DMS79 treated with DMSO at 0.1 percent for 48 hours (cell line): ENCODE measurements around the gene TNRC6B.

Experiments
- DNase-seq: peaks from one replicate; lab custom pipeline; 2025; lab: John Stamatoyannopoulos, UW

TNRC6B gene

DNA sequence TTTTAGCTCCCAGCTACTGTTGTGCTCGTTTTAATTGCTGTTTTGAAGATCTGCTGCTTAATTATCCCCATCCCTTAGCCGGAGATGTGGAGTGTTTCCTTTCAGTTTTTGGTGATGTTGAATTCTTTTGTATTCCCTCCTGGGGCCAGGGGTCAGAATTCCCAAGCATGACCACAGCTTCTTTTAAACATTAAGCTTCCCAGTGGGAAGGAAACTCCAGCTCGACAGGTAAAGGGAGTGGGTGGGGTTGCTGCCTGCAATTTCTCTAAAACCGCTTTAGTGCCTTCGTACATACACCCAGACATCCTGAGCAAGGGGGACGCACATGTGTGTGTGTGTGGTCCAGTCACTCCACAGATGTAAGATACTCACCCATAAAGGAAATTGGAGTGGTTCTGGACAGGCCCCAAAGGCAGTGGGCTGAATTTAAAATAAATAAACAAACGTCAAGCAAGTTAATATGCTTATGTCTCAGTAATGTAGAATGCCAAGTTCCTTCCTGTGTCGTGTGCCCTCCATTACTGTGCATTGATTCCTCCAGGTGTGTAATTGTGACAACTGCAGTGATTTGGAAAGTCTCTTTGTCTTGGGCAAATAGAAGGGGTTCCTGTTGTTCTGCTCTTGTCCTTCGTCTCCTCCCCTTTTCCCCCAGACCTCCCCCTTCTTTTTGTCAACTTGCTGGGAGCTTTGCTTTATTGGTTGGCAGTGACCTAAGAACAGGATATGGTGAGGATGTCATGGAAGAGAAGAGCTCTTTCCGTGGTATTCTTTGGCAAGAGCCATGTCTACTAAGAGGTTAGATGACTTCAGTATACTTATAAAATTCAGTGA, 149.4 kb downstream of the TNRC6B start:
- DNase-seq: no peak

- DNase-seq: no peak
These were observed 151.1 kb downstream of the TNRC6B start for GRCh38 chr22:40328546-40329456.

GRCh38 chr22:40329466-40329865, 151.7 kb downstream of the TNRC6B start:
- DNase-seq: no peak

DNA sequence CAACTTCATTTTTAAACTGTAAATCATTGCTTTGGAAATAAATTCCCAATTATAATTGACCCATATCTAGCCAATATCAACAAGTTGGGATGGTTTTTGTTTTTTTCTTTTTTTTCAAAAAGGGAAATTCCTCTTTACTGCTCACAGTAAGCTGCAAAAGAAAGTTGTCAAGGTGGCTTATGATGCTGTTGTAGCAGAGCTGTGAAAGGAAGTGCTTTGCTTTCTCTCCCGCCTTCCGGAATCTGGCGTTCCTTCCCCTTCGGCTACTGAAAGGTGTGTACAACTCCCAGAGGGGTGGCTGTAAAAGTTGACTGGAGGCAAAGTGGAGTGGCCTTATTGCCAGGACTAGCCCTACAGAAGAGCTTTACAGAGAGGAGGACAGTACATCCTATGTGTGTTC, 152.4 kb downstream of the TNRC6B start:
- DNase-seq: no peak

GRCh38 chr22:40330615-40331014, 152.9 kb downstream of the TNRC6B start:
- DNase-seq: no peak

- DNase-seq: no peak
These were observed 154.0 kb downstream of the TNRC6B start for GRCh38 chr22:40331706-40332105.

- no peak for DNase-seq
These were observed 154.6 kb downstream of the TNRC6B start for GRCh38 chr22:40332319-40332781.

GRCh38 chr22:40334060-40334459, 156.3 kb downstream of the TNRC6B start:
- DNase-seq: no peak

DNA sequence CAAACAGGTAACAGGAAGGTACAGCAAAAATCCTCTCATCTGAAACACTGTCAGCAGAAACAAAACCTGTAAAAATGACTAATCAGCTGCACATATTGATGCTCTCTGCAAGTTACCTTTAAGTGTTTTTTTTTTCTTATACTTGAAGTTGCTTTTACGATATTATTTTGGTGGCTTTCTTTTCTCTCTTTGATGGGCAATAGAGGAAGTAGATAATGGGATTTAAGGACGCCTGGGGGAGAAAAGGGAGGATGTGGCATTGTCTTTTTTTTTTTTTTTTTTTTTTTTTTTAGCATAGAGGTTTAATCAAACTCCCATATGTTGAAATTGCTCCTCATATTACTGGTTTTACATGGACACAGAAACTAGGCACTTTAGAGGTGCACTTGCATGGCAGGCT, 157.2 kb downstream of the TNRC6B start:
- no peak for DNase-seq

- no peak for DNase-seq
These were observed 157.6 kb downstream of the TNRC6B start for GRCh38 chr22:40335358-40335757.

DNA sequence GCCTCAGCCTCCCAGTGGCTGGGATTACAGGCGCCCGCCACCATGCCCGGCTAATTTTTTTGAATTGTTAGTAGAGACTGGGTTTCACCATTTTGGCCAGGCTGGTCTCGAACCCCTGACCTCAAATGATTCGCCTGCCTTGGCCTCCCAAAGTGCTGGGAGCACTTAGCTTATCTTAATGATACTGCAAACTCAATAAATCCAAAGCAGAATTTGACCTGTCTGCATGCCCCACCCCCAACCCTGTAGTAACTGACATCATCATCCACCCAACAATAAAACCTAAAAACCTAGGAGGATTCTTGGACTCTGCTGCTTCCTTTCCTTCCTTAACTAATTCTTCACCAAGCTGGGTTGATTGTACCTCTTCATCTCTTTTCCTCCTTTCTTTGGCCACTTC, 162.3 kb downstream of the TNRC6B start:
- DNase-seq: no peak

DNA sequence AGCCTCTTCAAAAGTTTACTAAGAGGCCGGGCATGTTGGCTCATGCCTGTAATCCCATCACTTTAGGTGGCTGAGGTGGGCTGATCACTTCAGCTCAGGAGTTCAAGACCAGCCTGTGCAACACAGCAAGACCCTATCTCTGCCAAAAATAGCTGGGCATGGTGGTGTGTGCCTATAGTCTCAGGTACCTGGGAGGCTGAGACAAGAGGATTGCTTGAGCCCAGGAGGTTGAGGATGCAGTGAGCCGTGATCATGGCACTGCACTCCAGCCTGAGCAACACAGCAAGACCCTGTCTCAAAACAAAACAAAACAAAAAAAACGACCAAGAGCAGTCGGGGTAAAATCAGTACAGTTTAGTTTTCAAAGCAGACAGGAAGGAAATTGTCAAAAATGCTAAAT, 163.9 kb downstream of the TNRC6B start:
- no peak for DNase-seq

GRCh38 chr22:40342521-40342920, 164.8 kb downstream of the TNRC6B start:
- DNase-seq: no peak

DNA sequence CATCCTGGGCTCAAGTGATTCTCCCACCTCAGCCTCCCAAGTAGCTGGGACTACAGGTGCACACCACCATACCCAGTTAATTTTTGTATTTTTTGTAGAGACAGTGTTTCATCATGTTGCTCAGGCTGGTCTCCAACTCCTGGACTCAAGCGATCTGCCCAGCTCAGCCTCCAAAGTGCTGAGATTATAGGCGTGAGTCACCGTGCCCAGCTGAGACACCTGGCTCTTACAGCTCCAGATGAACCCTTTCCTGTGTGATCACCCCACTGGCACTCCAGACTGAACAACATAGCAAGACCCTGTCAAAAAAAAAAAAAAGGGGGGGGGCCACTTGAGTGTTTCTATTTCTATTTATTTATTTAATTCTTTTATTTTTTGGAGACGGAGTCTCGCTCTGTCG, 167.5 kb downstream of the TNRC6B start:
- DNase-seq: no peak

- DNase-seq: peak; percentile 21
These were observed 168.1 kb downstream of the TNRC6B start for GRCh38 chr22:40345815-40346184.

- peak; percentile 28 for DNase-seq
These were observed 168.7 kb downstream of the TNRC6B start, which contains the start of gene ADSL for GRCh38 chr22:40346185-40347118. TSS of gene ADSL (plus strand) at chr22:40346500. CDS start at chr22:40346559, 59 bp downstream.

DNA sequence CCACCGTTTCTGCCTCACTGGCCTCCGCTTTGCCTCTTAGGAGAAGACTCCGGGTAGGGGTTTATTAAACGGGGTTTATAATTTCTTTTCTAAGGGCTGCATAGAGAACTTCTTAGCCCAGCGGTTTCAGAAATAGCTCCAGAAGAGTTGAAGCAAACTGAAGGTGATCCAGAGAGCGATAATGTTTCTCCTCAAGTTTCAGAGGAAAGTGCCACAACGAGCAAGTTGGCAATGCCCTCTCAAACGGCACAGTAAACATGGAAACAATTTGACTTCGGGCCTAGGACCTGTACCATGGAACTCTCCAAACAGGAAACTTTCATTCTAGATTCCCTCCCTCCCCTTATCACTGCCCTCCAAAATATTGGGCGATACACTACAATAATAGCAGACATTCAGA, 169.6 kb downstream of the TNRC6B start:
- DNase-seq: no peak

DNA sequence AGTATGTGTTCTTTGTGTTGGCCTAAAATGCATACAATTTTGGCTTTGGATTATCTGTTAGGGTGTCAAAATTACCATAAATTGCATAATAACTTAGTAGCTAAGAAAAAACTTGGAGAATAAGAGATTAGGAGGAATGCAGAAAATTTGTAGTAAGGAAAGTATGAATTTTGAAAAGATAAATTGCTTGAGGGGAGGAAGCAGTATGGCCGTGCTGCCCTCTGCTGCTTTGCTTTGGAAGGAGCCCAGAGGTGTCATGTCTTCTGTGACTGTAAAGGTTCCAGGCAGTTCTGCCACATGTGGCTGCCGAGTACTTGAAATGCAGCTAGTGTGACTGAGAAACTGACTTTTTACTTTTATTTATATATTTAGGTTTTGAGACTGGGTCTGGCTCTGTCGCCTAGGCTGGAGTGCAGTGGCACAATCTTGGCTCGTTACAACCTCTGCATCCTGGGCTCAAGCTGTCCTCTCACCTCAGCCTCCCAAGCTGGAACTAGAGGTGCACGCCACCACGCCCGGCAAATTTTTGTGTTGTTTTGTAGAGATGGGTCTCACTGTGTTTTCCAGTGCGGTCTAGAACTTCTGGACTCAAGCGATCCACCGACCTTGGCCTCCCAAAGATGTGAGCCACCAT, 170.4 kb downstream of the TNRC6B start:
- peak; percentile 2 for DNase-seq

GRCh38 chr22:40352763-40353162, 175.0 kb downstream of the TNRC6B start:
- DNase-seq: no peak

GRCh38 chr22:40361100-40361499, 183.4 kb downstream of the TNRC6B start:
- no peak for DNase-seq

- DNase-seq: no peak
These were observed 185.3 kb downstream of the TNRC6B start for GRCh38 chr22:40363059-40363458.
